GM21526 (cell line): Measurements from ENCODE around the gene ANKRD13C.
"Not testable (repeated sequence)": the region's sequence is repeated elsewhere in the genome, so short reads cannot be mapped to it uniquely, and the experiment has no call there.

ENCODE experiments used
- ATAC-seq: cut with Tn5 transposase; IDR thresholded peaks from one replicate; pipeline ENCODE4 v1.9.1; 2021; ENCODE audit warnings: moderate library complexity; ENCODE audit not compliant: unreplicated experiment, low FRiP score

ANKRD13C gene

DNA sequence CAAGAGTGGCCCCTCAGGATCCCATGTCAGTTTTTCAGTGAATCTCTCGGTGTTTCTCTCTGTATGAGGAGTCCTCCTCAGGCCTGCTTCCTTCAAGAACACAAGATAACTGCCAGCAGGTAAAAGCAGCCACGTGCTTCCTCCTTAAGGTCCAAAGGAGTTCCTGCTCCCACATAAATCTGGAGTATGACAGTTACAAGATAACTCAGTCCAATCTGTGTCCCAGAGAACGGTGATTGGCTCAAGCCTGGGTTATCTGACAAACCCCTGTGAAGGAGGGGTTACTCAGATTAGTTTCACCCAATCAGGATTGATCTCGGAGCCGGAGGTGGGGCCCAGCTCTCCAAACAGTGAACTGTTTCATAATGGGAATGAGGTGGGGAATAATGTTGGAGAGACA is 5.8 kb upstream of the ANKRD13C start:
- no peak for ATAC-seq

DNA sequence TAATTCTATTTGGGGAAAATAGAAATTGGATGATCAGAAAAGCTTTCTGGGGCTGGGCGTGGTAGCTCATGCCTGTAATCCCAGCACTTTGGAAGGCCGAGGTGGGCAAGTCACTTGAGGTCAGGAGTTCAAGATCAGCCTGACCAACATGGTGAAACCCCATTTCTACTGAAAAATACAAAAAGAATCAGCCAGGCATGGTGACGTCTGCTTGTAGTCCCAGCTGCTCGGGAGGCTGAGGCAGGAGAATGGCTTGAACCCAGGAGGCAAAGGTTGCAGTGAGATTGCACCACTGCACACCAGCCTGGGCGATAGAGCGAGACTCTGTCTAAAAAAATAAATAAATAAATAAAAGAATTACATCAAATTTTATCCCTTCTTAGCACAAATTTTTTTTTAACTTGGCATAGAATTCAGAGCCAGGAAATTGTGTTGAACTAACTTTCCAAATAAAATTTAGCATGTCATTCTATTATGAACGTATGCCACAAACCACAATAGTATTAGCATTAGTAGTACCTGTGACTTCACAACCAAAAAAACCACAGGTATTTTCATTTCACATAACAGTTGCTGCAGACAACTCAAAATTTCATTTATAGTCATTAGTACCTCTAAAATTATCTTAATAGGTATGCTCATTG is 4.5 kb upstream of the ANKRD13C start:
- no peak for ATAC-seq

DNA sequence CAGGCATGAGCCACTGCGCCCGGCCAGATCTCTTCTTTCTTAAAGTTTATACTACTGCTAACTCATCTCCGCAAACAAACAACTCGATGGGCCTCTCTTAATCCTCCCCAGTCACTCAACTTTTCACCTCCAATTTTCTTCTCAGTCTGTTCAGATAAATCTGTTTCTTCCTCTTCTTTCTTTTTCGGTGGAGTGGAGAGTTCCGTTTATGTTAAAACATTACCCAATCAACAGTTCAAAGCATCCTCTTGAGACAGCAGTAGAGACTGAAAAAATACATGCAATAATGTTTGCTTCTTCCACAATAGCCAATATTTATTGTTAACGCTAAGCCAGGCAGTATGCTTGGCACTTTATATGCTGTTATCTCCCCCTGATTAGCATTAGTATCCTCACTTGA is 1.4 kb upstream of the ANKRD13C start:
- ATAC-seq: no peak

DNA sequence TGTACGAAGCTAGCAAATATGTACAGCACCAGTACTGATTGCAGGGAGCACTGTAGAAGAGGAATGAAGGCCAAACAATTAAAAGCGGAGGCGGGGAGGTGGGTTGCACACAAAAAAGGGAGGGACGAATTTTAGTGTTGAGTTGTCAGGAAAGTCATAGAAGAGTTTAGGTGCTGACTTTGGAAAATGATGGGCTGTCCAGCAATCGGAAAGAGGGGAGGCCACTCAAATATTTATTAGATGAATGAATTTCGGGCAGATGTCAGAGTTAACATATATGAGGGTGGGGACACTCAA is 537 bp upstream of the ANKRD13C start:
- no peak for ATAC-seq

DNA sequence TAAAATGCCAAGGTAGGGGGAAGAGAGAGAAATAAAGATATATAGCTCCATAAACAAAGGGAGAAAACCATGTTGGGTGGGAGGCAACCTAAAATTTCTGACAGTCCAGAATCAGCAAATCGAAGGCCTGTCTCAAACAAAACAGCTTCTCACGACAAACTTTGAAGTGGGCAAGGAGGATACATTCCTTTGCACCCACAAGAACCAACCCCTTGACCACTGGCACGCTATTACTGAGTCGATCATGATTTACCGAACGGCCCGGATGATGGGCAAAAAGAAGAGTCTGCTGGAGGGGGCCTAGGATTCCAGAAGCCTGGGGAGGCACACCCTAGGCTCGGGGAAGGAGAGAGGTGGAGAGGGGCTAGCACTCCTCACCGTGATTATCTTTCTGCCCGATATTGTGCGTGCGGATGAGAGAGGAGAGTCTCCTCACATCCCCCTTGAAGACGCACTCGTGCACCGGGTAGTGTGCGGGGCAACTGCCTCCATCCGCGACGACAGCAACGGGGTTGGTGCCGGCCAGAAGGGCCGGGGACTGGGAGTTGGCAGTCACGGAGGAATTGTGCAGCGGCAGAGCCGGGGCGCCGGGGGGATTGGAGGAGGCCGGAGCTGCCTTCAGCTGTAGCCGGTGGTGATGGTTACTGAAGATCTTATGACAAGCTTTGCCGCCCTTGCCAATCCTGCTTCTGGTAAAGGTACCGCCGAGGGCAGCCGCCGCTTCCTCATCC is 756 bp downstream of the ANKRD13C start:
- ATAC-seq: peak; percentile 27

DNA sequence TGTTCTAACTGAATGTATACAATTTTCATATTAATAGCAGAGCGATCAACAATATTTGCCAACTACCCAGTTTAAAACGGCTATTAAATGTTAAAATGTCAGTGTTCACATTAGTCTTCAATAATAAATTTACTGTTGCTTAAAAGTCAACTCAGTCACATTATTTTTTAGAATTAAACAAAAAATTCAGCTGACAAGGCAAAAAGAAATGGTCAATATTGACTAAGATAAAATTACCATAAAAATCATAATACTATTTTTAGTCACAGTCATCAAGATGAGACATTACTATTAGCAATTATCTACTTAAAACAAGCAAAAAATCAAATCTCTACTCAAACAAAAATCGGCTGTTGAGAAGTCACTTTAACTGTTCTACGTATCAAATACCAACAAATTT is 1.5 kb downstream of the ANKRD13C start:
- no peak for ATAC-seq

DNA sequence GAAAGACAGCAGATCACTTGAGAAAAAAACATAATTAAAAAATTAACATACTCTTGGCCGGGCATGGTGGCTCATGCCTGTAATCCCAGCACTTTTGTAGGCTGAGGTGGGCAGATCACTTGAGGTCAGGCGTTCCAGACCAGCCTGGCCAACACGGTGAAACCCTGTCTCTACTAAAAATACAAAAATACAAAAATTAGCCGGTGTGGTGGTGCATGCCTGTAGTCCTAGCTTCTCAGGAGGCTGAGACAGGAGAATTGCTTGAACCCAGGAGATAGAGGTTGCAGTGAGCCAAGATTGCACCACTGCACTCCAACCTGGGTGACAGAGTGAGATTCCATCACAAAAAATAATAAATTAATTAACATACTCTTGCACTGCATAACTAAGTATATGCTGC is 4.7 kb downstream of the ANKRD13C start:
- not testable (repeated sequence) for ATAC-seq

DNA sequence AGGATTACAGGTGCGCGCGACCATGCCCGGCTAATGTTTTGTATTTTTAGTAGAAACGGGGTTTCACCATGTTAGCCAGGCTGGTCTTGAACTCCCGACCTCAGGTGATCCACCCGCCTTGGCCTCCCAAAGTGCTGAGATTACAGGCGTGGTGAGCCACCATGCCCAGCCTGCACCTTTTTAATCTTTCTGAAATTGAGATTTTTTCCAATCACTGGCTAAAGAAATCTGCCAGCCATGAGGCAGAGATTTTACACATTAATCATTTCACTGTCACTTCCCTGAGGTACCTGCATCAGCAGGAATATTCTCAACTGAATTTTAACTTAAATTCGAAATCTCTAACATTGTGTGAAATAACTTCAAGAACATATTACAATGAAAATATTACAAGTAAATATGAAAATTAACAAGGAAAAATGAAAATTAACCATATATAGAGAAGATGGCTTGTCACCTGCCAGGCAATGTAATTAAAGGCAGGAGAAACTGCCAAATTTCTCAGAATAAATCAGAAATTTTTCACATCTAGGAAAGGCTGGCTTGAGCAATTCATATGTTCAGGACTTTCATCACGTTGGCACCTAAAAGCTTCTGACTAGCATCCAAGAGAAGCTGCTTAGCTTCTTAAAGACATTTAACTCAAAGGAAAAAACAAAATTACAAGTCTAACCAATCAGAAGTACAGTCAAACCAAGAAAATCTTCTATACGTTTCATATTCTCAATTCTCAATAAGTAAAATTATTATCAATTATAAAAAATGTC is 5.9 kb downstream of the ANKRD13C start:
- ATAC-seq: no peak

DNA sequence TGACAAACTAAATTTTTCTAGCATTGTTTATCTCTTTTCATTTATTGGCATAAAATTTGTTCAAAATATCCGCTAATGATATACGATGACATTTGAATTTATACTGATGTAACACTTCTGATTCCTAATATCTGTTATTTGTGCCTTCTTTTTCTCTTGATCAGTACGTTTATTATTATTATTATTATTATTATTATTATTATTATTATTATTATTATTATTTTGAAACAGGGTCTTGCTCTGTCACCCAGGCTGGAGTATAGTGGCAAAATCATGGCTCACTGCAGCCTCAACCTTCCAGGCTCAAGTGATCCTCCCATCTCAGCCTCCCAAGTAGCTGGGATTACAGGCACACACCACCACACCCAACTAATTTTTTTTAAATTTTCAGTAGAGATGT is 14.9 kb downstream of the ANKRD13C start:
- not testable (repeated sequence) for ATAC-seq

DNA sequence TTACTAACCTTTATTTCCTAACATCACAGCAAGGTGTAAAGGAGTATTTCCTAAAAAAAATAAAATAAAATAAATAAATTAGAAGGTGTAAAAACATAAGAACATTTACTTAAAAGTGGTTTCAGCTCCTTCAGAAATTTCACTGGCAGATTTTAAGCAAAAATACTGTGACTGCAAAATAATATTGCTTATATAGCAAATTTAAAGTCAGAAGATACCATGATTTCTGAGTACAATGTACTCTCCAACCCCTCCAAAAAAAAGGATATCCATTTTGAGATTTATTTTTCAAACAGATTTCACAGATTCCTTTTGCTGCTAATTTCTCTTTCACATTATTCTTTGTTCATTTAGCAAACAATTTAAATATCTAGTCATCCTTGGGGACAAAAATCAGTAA is 18.5 kb downstream of the ANKRD13C start:
- no peak for ATAC-seq

DNA sequence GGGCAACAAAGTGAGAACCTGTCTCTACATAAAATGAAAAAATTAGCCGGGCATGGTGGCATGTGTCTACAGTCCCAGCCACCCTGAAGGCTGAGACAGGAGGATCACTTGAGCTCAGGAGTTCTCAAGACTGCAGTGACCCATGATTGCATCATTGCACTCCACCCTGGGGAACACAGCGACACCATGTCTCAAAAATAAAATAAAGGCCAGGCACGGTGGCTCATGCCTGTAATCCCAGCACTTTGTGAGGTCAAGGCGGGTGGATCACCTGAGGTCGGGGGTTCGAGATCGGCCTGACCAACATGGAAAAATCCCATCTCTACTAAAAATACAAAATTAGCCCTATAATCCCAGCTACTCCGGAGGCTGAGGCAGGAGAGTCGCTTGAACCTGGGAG is 20.1 kb downstream of the ANKRD13C start:
- no peak for ATAC-seq

DNA sequence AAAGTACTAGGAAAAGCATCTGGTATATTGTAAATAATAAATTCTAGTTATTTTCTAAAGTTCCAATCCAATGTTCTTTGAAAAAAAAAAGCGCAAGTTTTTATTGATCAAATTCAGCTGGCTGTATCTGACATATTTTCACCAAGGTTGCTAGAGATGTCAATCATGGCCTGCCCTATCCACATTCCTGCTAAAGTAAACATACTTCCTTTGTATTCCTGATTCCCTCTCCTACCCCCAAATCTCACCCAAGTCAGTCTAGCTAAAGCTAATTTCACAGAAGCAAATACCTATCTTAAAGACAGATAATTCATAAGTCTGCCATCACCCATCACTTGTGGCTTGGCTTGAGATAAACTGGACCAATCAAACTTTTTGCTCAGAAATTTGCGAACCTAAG is 21.3 kb downstream of the ANKRD13C start:
- no peak for ATAC-seq

DNA sequence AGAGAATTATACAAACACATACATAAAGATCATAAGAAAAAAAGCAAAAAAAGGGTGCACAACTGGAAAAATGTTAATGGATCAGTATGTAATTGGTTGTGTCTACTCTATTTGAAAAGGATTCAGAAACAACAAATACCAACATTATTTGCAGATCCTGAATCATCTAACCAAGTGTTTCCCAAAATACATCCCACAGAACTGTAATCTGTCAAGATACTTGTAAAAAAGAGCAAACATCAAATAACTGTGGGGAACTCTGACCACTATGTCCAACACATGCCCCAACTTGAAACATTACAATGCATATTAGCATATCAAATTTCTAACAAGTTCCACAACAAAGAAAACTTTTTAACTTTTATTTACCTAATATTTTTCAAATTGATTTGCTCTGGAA is 22.6 kb downstream of the ANKRD13C start:
- ATAC-seq: no peak

DNA sequence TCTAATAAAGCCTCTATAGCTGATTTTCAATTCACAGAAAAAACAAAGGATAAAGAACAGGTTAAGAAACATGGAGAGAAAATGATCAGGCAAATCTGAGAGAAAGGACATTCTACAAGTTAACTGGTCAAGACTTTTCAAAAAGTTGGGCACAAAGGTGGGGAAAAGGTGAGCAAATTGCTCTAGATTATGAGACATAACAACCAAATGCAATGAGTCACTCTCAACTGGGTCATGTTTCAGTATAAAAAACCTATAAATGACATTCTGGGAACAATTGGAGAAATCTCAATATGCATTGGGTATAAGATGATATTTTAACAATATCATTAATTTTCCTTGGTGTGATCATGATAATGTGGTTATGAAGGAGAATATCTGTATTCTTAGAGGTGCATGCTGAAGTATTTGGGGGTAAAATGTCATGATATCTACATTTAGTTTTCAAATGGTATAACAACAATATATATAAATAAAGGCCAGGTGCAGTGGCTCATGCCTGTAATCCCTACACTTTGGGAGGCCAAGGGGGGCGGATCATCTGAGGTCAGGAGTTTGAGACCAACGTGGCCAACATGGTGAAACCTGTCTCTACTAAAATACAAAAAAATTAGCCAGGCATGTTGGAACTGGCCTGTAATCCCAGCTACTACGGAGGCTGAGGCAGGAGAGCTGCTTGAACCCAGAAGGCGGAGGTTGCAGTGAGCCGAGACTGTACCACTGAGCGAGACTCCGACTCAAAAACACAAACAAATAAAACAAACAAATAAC is 27.0 kb downstream of the ANKRD13C start:
- no peak for ATAC-seq

DNA sequence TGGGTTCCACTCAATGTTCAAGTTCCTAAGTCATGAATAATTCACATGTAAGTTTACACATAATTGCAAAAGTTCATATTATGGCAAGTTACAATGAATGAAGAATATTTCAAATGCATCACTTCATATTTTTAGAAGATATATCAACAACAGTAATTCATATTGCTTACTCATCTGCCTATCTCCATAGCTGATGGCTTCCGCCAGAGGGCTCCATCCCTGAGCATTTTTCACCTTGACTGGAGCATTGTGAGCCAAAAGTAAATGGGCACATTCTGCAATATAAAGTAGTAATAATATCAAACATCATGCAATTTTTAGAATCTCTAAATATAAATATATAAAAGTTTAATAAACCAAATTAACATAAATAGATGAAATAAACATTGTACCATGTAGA is 29.8 kb downstream of the ANKRD13C start:
- ATAC-seq: no peak

DNA sequence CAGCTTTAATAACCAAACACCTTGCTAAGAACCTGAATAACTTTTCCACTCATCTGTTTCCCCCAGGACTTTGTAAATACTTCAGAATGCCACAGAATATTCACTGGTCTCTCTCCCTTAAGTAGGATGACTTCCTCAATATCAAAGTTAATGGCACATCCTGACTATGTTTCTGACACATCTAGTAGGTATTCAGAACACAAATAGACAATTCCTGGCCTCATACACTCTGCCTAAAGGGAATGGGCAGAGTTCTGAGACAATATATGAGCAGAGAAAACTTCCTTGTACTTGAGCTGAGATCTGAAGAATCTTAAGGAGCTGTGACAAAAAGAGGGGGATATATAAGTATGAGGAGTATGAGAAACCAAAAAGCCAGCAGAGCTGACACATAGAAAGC is 34.8 kb downstream of the ANKRD13C start:
- ATAC-seq: no peak

DNA sequence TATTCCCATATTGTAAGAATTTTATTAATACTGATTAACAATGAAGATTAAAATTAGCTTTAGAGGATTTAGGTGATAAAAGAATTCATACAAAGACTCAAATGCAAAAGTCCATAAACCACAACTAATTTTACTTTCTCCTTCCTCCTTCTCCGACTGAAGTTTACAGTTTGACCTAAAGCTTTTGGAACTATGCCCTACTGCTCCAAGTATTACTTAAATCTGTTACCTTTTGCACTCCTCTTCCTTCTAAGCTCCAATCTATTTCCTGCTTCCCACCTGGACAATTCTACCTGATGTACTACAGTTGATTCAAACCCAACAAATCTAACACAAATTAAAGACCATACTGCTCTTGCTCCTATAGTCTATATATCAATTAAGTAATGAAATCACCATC is 36.3 kb downstream of the ANKRD13C start:
- no peak for ATAC-seq

DNA sequence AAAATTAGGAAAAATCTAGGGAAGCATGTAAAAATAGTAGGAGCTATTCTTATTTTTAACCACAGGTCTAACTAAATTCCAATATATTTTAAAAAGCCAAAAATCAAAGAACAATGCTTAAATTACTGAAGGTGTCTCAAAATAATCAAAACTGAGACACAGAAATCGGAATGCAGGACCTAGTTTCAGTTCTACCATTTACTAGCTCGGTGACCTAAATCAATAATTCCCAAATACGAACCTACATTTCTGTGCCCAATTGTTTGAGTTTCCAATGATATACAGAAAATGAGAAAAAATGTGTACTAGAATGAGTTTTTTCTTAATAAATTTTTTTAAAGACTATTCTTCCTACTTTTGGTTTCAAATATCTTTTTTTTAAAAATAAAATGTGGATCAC is 37.4 kb downstream of the ANKRD13C start:
- no peak for ATAC-seq

DNA sequence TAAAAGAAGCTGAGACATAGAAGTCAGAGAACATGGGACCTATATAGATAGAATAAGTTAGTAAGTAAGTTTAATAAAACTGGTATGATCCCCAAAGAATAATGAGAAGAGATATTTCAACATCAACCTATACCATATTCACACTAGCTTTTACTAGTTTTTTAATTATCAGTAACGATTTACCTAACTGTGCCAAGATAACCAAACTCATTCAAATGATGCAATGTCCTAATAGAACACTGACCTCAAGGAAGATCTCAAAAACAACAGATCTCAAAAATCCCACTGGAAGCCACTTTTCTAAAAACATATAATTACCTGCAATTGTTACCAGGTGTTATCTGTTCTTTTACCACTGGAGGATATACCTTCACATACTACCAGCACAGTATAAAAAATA is 38.7 kb downstream of the ANKRD13C start:
- ATAC-seq: no peak

DNA sequence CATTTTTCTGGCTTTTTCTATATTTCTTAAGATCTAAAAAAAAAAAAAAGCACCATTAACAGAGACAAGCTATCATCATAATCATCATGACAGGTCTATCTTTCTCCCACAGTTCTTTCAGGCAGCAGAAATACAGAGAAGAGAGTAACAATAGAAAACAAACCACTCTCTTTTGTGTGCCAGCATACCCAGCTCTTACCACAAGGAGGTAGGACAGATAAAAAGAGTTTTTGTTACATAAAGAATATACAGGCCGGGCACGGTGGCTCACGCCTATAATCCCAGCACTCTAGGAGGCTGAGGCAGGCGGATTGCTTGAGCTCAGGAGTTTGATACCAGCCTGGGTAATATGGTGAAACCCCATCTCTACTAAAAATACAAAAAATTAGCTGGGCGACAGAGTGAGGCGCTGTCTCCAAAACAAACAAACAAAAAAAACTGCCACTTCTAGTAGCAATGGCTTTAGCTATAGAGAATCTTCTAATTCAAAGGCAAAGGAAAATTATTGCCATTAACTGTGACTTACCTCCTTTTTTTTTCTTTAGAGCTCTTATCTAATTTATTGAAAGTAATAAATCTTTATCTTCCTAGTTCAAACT is 39.7 kb downstream of the ANKRD13C start:
- no peak for ATAC-seq

DNA sequence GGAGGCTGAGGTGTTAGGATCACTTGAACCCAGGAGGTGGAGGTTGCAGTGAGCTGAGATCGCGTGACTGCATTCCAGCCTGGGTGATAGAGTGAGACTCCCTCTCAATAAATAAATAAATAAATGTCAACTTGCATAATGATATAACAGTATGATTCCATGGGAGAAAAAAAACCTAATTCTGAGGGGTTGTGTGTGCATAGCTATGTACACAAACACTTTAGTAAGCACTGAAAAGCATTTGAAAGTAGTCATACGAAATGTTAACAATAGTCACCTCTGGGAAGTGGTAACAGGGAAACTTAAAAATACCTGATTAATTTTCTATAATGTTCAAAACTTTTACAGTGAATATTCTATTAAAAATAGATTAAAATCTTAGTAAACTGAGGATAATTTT is 43.2 kb downstream of the ANKRD13C start:
- ATAC-seq: no peak
